SU-DHL-6 (cell line): Measurements from ENCODE around the gene SPRY4.
"Not testable (repeated sequence)": the region's sequence is repeated elsewhere in the genome, so short reads cannot be mapped to it uniquely, and the experiment has no call there.

Source experiments
- H2AFZ ChIP-seq: fragments of 200-600 bp; sonication (generic); 2 replicates; pipeline ENCODE4 v1.6.1; 2014; ENCODE audit warnings: low read depth, mild to moderate bottlenecking, moderate library complexity, mixed read lengths, antibody characterized with exemption, low read length; ENCODE audit not compliant: severe bottlenecking
- H3F3A ChIP-seq: fragments of 200-600 bp; shearing (Covaris generic); 2 replicates; pipeline ENCODE4 v1.6.0; 2016; ENCODE audit warnings: antibody characterized with exemption, mild to moderate bottlenecking; ENCODE audit not compliant: insufficient read depth
- H3K27ac ChIP-seq: fragments of 200-600 bp; sonication (generic); 2 replicates; pipeline ENCODE4 v1.5.1; 2016; ENCODE audit warnings: low read depth, mild to moderate bottlenecking, low read length, moderate library complexity, mixed read lengths
- H3K27me3 ChIP-seq: fragments of 200-600 bp; sonication (generic), shearing (Covaris generic); 2 replicates; pipeline ENCODE4 v1.6.0; 2014; ENCODE audit warnings: mild to moderate bottlenecking, low read length
- H3K36me3 ChIP-seq: fragments of 200-600 bp; sonication (generic); 2 replicates; pipeline ENCODE4 v1.6.1; 2014; ENCODE audit warnings: mild to moderate bottlenecking, low read length, mixed read lengths
- H3K4me2 ChIP-seq: fragments of 300-600, 200-600 bp; shearing (Covaris generic), sonication (generic); 2 replicates; pipeline ENCODE4 v1.6.0; 2014; ENCODE audit warnings: low read length, low read depth, mild to moderate bottlenecking; ENCODE audit not compliant: poor library complexity, severe bottlenecking
- H3K4me3 ChIP-seq: fragments of 200-600 bp; sonication (generic); 2 replicates; pipeline ENCODE4 v1.5.1; 2014; ENCODE audit warnings: antibody characterized with exemption, low read length, mild to moderate bottlenecking, mixed read lengths; ENCODE audit not compliant: insufficient read depth, poor library complexity, severe bottlenecking
- H3K79me2 ChIP-seq: fragments of 200-600 bp; sonication (generic); 2 replicates; pipeline ENCODE4 v1.6.1; 2014; ENCODE audit warnings: mild to moderate bottlenecking, low read length, moderate library complexity; ENCODE audit not compliant: insufficient read depth
- H3K9ac ChIP-seq: fragments of 200-600 bp; sonication (generic); 2 replicates; pipeline ENCODE4 v1.7.0; 2014; ENCODE audit warnings: mild to moderate bottlenecking, low read length
- H3K9me2 ChIP-seq: fragments of 200-600 bp; sonication (generic); replicated peaks from 2 replicates; pipeline ENCODE4 v1.6.1; 2014; ENCODE audit warnings: low read length; ENCODE audit not compliant: insufficient read depth
- H3K9me3 ChIP-seq: fragments of 200-600 bp; sonication (generic); 2 replicates; pipeline ENCODE4 v1.6.1; 2014; ENCODE audit warnings: low read length, mixed read lengths; ENCODE audit not compliant: insufficient read depth
- H4K20me1 ChIP-seq: fragments of 200-600 bp; sonication (generic); 2 replicates; pipeline ENCODE4 v1.6.1; 2014; ENCODE audit warnings: low read depth, mild to moderate bottlenecking, antibody characterized with exemption, low read length, moderate library complexity, mixed read lengths
- EZH2phosphoT487 ChIP-seq: fragments of 200-600 bp; sonication (generic), shearing (Covaris generic); conservative IDR thresholded peaks from 2 replicates; pipeline ENCODE4 v1.6.1; 2018; ENCODE audit warnings: mild to moderate bottlenecking, antibody characterized with exemption, low read length, moderate library complexity, mixed read lengths
- TF ChIP-seq, protein P1 (sequence below): fragments of 200-600 bp; sonication (generic); IDR thresholded peaks from one replicate; pipeline ENCODE4 v1.5.1; 2017; ENCODE audit warnings: antibody characterized with exemption, mild to moderate bottlenecking, low read length, moderate library complexity; ENCODE audit not compliant: insufficient read depth, poor library complexity, severe bottlenecking

SPRY4 gene

DNA sequence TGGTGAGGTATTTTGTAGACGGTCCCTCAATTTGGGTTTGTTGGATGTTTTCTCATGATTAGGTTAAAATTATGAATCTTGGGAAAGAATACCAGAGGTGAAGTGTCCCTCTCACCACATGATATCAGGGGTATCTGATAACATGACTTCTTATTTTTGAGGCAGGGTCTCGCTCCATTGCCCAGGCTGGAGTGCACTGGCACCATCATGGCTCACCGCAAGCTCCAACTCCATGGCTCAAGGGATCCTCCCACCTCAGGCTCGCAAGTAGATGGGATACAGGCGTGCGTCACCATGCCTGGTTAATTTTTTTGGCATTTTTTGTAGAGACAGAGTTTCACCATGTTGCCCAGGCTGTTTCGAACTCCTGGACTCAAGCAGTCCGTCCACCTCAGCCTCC is 24.1 kb downstream of the SPRY4 start:
- H3K9me3 ChIP-seq, result no peaks in the 10 kb centered on the region
- no peaks in the 10 kb centered on the region for H4K20me1 ChIP-seq
- no peaks in the 10 kb centered on the region for H3K79me2 ChIP-seq
- no peaks in the 10 kb centered on the region for H3K36me3 ChIP-seq
- no peaks in the 10 kb centered on the region for H3K27me3 ChIP-seq
- no peak overlapping the region for H2AFZ ChIP-seq
- no peaks in the 10 kb centered on the region for H3F3A ChIP-seq
- no peak overlapping the region for H3K4me3 ChIP-seq
- no peak overlapping the region for H3K9ac ChIP-seq
- H3K9me2 ChIP-seq, result no peaks in the 10 kb centered on the region
- H3K27ac ChIP-seq, result no peak overlapping the region
- TF ChIP-seq, protein P1, sequence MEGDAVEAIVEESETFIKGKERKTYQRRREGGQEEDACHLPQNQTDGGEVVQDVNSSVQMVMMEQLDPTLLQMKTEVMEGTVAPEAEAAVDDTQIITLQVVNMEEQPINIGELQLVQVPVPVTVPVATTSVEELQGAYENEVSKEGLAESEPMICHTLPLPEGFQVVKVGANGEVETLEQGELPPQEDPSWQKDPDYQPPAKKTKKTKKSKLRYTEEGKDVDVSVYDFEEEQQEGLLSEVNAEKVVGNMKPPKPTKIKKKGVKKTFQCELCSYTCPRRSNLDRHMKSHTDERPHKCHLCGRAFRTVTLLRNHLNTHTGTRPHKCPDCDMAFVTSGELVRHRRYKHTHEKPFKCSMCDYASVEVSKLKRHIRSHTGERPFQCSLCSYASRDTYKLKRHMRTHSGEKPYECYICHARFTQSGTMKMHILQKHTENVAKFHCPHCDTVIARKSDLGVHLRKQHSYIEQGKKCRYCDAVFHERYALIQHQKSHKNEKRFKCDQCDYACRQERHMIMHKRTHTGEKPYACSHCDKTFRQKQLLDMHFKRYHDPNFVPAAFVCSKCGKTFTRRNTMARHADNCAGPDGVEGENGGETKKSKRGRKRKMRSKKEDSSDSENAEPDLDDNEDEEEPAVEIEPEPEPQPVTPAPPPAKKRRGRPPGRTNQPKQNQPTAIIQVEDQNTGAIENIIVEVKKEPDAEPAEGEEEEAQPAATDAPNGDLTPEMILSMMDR, result no peak
- no peak for TF ChIP-seq EZH2phosphoT487
- H3K4me2 ChIP-seq, result no peak overlapping the region

DNA sequence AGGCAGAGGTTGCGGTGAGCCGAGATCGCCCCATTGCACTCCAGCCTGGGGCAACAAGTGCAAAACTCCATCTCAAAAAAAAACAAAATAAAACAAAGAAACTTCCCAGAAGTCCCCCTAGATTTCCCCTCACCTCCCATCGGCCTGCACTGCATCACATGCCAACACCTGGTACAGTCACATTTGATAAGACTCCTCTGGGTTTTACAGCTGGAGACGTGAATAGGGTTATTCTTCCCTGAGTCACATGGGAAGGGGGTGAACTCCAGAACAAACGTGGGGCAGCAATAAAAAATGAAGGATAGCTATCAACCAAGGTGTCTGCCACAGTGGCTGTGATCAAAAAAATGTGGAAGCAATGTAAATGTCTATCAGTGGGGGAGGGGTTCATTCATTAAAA is 26.0 kb downstream of the SPRY4 start:
- TF ChIP-seq EZH2phosphoT487, result no peak
- TF ChIP-seq, protein P1, result no peak
- Histone ChIP-seq H3K4me3 (no peak overlapping the region), H3K9me2 (no peaks in the 10 kb centered on the region), H3K4me2 (no peak overlapping the region), H3K9ac (no peak overlapping the region), H3F3A (no peaks in the 10 kb centered on the region), H3K36me3 (no peaks in the 10 kb centered on the region), H2AFZ (no peak overlapping the region), H4K20me1 (no peaks in the 10 kb centered on the region), H3K27ac (no peak overlapping the region), H3K9me3 (no peaks in the 10 kb centered on the region), H3K79me2 (no peaks in the 10 kb centered on the region), H3K27me3 (no peaks in the 10 kb centered on the region)

DNA sequence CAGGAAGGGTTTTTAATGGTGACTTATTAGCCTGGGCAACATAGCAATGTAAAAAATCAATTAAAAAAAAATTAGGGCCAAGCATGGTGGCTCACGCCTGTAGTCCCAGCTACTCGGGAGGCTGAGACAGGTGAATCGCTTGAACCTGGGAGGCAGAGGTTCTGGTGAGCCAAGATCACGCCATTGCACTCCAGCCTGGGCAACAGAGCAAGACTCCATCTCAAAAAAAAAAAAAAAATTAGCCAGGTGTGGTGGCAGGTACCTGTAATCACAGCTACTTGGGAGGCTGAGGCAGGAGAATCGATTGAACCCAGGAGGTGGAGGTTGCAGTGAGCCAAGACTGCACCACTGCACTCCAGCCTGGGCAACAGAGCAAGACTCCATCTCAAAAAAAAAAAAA is 27.0 kb downstream of the SPRY4 start:
- not testable (repeated sequence) for H3K79me2 ChIP-seq, H4K20me1 ChIP-seq, H2AFZ ChIP-seq, H3K27me3 ChIP-seq, H3K9ac ChIP-seq, H3K9me2 ChIP-seq, H3K4me3 ChIP-seq, H3K9me3 ChIP-seq, H3F3A ChIP-seq, H3K27ac ChIP-seq, H3K36me3 ChIP-seq, H3K4me2 ChIP-seq

DNA sequence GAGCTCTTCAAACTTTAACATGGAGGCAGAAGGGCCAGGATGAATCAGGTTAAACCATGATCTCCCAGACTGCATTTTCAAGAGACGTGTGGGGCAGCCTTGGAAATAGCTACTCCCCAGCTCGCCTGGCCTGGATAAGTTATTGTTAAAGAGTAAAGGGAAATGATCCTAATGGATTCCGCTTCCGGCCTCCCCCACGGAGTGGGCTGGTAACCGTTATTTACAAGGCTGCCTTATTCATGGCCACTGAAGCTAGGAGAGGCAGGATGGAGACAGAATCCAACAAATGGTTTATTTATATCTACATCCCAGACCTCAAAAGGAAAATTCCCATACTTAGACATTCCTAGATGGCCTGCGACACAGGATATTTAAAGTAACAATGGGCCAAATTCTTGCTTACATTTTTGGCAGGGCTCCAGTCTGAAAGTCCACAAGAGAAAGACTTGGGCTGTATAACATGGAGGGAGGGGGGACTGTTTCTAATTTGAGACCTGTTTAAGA is 27.9 kb downstream of the SPRY4 start:
- no peak for TF ChIP-seq EZH2phosphoT487
- TF ChIP-seq, protein P1, result no peak
- Histone ChIP-seq H3K79me2 (no peaks in the 10 kb centered on the region), H3F3A (no peaks in the 10 kb centered on the region), H2AFZ (no peak overlapping the region), H3K4me3 (no peak overlapping the region), H3K36me3 (no peaks in the 10 kb centered on the region), H3K9me3 (no peaks in the 10 kb centered on the region), H3K27ac (no peak overlapping the region), H3K9ac (no peak overlapping the region), H3K27me3 (no peaks in the 10 kb centered on the region), H4K20me1 (no peaks in the 10 kb centered on the region), H3K9me2 (no peaks in the 10 kb centered on the region), H3K4me2 (no peak overlapping the region)
